HG03575 (cell line): Measurements from ENCODE around the gene PANK1.

Experiments
- ATAC-seq: cut with Tn5 transposase; IDR thresholded peaks from one replicate; pipeline ENCODE4 v1.9.1; 2021; ENCODE audit not compliant: unreplicated experiment, insufficient number of reproducible peaks, low FRiP score; ENCODE audit errors: extremely low read depth

The PANK1 gene

GRCh38 chr10:89589101-89589720 lies 55.8 kb downstream of the PANK1 start:
- ATAC-seq = no peak

- no peak for ATAC-seq
These were observed 56.4 kb downstream of the PANK1 start for GRCh38 chr10:89588671-89589070.

GRCh38 chr10:89582022-89582421 lies 63.0 kb downstream of the PANK1 start:
- no peak for ATAC-seq

- no peak for ATAC-seq
These were observed 64.8 kb downstream of the PANK1 start for GRCh38 chr10:89580243-89580642.

GRCh38 chr10:89576696-89577095 lies 68.3 kb downstream of the PANK1 start:
- ATAC-seq = no peak

- ATAC-seq = no peak
These were observed 69.0 kb downstream of the PANK1 start for GRCh38 chr10:89576022-89576421.

- ATAC-seq = no peak
These were observed 70.0 kb downstream of the PANK1 start for GRCh38 chr10:89575031-89575430.

GRCh38 chr10:89574368-89574767 lies 70.7 kb downstream of the PANK1 start:
- no peak for ATAC-seq

GRCh38 chr10:89567576-89568245 lies 77.3 kb downstream of the PANK1 start:
- ATAC-seq = no peak

- no peak for ATAC-seq
These were observed 78.0 kb downstream of the PANK1 start for GRCh38 chr10:89566992-89567391.

GRCh38 chr10:89566095-89566950 lies 78.7 kb downstream of the PANK1 start:
- no peak for ATAC-seq

GRCh38 chr10:89565180-89565579 lies 79.9 kb downstream of the PANK1 start:
- no peak for ATAC-seq

GRCh38 chr10:89563861-89564478 lies 81.1 kb downstream of the PANK1 start:
- no peak for ATAC-seq

- ATAC-seq = no peak
These were observed 81.7 kb downstream of the PANK1 start for GRCh38 chr10:89563311-89563710.

GRCh38 chr10:89556600-89556999 lies 88.4 kb downstream of the PANK1 start:
- no peak for ATAC-seq

GRCh38 chr10:89555688-89556445 lies 89.2 kb downstream of the PANK1 start:
- ATAC-seq = no peak

- no peak for ATAC-seq
These were observed 90.6 kb downstream of the PANK1 start for GRCh38 chr10:89554433-89554832.

- ATAC-seq = no peak
These were observed 91.8 kb downstream of the PANK1 start for GRCh38 chr10:89553064-89553734.
